GM12873 (cell line): ENCODE data around the gene WDR93.

Source experiments
- TF ChIP-seq, protein P1 (sequence below): IDR thresholded peaks from 2 replicates; pipeline ENCODE4 v1.5.1; 2012; ENCODE audit warnings: low read depth, mild to moderate bottlenecking, moderate library complexity, low read length, control low read depth; ENCODE audit not compliant: insufficient read depth; ENCODE audit errors: missing control alignments

Gene WDR93

DNA sequence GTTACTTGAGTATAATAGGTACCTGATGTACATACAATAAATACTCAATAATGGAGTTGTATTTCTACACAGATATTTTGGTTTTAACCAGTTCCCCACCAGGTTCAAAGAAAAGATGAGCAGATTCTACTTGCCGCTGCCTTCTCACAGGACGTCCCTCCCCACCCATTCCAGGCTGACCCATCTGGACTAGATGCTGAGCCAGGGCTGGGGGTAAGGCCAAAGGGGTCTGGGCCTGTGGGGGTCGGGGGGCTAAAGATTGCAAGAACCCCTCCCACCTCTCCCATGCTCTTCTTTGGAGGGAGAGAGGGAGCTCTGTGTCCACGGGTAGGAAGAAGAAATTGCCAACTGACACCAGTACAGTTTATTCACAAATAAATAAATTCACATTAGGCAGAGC is 58.9 kb downstream of the WDR93 start:
- TF ChIP-seq, protein P1, sequence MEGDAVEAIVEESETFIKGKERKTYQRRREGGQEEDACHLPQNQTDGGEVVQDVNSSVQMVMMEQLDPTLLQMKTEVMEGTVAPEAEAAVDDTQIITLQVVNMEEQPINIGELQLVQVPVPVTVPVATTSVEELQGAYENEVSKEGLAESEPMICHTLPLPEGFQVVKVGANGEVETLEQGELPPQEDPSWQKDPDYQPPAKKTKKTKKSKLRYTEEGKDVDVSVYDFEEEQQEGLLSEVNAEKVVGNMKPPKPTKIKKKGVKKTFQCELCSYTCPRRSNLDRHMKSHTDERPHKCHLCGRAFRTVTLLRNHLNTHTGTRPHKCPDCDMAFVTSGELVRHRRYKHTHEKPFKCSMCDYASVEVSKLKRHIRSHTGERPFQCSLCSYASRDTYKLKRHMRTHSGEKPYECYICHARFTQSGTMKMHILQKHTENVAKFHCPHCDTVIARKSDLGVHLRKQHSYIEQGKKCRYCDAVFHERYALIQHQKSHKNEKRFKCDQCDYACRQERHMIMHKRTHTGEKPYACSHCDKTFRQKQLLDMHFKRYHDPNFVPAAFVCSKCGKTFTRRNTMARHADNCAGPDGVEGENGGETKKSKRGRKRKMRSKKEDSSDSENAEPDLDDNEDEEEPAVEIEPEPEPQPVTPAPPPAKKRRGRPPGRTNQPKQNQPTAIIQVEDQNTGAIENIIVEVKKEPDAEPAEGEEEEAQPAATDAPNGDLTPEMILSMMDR = no peak

DNA sequence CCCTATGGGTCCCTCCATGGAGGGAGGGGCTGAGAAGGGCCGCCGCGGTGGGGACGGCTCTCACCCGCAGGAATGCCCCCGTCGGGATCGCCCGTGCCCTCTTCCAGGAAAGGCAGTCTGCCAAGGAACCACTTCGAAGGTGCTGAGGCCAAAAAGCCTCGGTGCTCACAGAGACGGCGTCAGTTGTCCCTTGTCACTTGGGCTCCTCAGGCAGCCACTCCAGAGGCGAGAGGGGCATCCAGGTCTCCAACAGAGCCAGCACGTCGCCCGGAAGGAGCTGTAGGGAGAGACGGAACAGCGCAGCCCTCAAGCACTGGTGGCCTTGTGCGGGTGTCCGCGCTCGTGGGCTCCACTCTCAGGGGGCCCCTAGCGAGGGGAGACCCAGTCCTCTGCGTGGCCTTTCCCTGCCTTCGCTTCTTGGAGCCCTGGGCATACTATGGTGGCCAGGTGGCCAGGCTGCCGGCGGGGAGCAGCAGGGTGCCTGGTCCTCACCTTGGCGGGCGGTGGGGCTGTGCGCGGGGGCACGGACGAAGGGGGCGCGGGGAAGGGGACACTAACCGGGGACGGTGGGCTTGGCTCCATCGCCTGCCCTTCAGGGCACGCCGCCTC is 59.4 kb downstream of the WDR93 start:
- TF ChIP-seq, protein P1 = no peak

DNA sequence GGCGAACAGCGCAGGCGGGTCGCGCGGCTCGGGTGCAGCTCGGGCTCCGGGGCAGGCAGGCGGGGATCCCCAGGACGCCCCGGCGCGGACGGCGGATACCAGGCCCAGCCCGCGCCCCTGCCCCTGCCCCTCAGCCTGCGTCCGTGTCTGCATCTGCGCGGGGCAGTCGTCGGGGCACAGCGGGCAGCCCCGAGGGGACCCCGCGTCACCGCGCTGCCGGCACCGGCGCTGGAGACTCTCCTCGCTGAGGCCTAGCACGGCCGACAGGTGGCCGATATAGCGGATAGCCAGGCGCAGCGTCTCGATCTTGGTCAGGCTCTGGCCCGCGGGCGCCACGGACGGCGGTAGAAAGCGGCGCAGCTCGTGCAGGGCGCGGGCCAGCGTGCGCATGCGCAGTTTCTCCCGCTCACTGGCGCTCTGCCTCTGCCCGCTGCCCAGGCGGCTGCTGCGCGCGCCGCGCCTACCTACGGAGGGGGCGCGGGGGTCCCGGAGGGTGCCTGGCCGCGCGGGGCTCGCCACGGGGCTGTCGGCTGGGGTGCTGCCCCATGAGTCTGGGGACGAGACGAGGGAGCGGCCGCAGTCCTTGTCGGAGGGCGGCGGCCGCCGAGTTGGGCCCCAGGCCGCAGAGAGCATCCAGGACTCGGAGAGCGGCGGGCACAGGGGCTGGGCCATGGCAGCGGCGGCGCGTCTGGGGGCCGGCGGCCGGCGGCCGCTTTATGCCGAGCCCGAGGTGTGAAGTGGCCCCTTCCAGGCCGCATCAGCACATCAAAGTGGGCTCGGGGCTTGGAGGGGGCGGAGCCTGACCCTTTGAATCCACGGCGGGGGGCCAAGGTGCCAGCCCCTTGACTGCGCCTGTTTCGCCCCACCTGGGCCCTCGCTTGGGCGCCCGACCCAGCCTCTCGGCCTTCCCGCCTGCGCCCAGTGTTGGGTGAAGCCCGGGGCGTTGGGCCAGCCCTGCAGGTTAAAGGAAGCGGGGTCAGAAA is 60.2 kb downstream of the WDR93 start, which contains the start of gene MESP1:
MESP1 (minus strand) TSS at position 690 of the 983 bp plus-strand sequence; CDS start at position 672, 18 bp downstream.
- TF ChIP-seq, protein P1 = peak; percentile 73

DNA sequence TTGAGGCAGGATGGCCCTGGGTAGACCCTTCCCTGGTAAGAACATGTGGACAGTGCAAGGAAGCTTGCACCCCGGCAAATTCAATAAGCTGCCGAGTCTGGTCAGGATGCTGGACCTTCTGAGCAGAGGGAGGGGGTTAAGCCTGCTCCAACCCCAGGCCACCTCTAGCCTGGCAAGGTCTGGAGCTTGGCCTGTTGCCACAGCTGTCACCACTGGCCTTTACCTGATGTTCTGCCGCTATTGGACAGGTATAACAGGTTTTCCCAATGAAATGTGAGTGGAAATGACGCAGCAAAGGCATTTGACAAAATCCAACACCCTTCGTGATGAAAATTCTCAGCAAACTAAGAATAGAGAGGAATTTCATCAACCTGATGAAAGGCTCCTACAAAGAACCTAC is 61.1 kb downstream of the WDR93 start:
- TF ChIP-seq, protein P1 = no peak

DNA sequence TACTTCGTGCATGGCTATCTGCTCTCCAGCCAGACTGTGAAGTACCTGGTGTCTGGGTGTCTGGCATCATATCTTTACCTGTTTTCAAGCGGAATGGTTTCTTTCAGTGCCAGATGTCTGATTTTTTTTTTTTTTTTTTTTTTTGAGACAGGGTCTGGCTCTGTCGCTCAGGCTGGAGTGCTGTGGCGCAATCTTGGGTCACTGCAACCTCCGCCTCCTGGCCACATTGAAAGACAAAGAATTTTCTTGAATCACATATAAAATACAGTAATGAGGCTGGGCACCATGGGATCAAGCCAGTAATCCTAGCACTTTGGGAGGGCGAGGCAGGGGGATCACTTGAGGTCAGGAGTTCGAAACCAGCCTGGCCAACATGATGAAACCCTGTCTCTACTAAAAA is 63.2 kb downstream of the WDR93 start:
- TF ChIP-seq, protein P1 = no peak

DNA sequence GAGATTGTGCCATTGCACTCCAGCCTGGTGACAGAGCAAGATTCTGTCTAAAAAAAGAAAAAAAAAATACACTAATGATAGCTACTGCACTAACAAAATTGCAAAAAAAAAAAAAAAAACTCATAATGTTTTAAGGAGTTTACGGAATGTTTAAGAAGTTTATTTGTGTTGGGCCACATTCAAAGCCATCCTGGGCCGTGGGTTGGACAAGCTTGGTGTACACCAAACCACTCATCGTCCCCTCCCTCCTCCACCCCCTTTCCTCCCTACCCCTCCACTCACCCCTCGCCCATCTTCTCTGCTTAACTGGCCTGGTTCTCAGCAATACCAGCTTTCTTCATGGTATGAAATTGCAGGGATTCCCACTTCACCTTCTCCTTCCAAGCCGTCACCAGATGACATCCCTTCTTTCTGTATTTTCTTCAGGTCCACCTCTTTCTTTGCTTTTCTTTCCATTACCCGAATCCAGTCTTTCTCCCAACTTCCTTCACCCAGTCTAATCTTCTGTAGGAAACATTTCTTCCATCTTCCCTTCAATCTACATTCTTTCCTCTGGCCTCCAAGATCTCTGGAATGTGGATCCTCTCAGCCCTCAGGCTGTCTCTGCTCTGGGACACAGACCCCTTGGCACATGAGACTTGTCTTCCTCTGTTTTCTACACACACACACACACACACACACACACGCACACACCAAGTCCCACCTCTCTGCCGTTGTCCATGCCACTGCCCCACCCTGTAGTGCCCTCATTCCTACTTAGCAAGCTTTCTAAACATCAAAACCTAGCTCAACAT is 63.9 kb downstream of the WDR93 start:
- TF ChIP-seq, protein P1 = no peak
